ENCODE results near the gene PDGFC. TPM values are rescaled to one million over a fixed set of nuclear protein-coding genes. Genes with fewer than 3 reads are reported as not detected.
A peak's percentile ranks its signal among the peaks of the same experiment; 100 is the strongest.

PDGFC gene, protein sequence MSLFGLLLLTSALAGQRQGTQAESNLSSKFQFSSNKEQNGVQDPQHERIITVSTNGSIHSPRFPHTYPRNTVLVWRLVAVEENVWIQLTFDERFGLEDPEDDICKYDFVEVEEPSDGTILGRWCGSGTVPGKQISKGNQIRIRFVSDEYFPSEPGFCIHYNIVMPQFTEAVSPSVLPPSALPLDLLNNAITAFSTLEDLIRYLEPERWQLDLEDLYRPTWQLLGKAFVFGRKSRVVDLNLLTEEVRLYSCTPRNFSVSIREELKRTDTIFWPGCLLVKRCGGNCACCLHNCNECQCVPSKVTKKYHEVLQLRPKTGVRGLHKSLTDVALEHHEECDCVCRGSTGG
- 10 to 100 TPM; 43.0 to 88.6 (median 70.0) TPM for polyA plus RNA-seq (ENCODE audit: insufficient read length in 4 of 4)

DNA sequence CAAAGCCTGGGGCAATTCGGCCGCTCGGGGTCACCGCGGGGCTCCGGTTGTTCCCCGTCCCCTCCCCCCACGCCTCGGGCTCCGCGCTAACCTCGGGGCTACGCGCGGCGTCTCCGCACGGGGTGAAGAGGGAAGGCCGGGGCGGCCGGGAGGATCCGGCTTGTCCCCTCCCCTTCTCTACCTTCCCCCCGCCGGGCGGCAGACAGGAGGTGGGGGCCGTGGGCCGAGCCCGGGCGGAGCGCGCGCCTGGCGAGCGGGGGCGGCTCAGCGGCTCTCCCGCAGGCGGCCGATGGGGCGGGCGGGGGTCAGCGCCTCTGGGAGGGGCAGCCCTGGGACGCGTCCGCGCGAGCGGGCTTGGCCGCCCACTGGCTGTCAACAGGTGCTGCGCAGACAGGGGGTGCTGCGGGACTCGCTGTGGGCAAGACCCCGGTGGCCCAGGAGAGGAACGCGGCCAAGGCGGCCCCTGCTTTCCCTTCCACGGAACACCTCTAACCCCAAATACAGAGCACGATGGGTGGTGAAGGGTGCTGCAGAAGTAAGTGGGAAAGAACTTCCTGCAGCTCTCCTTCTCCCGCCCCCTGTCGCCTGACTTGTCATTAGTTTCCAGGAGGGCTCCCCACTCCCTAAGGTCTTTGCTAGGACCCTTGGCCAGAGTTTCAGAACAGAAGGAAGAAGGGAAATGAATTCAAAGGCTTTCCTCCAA lies at the start of gene PDGFC:
PDGFC (minus strand) TSS at position 124 of the 703 bp plus-strand sequence. CDS start 896 bp downstream, outside the sequence.
- peak in 2 of 4 donors; percentile 60 to 70 for DNase-seq (ENCODE audit: low read depth in 4 of 4, low spot score in 3 of 4)

DNA sequence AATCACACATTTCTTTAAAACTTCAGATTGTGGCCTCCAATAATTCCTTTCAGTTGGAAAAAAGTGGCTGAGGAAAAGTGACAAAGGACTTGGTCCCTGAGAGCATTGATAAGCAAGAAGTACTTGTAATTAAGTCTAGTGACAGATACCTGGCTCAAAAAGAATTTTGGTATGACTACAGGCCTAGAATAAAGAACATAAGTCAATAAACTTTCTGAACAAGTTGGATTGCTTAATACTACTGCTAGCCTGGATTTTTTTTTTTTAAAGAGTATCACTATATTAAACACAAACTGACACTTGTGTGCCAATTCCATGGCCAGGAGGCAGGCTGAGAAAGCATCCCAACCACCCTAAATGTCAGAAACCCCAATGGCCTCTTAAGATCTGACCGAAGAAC lies 49.3 kb upstream of the PDGFC start:
- no peak for DNase-seq (ENCODE audit: low read depth in 4 of 4, low spot score in 3 of 4)

DNA sequence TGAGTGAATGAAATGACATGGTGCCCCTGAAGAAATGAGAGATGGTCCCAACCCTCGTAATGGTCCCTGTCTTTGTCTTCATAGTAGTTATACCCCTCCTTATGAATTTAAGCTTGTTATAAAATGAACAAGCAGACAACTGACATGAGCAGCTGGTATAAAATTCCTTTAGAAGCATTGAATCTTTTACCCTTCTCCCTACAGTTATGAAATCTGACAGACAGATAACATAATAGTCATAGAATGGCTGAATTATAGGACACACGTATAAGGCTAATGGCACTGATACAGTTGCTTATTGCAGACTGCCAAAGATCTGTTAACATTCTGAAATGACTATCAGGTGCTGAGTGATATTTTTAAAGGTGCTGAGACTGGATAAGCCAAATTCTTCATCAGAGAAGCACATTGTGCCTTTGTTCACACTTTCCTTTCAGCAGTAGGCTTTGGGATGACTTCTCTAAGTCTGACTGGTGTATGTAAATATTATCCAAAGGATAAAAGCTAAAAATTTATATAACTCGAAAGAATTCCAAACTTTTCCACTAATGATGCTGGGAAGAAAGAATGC lies 47.4 kb upstream of the PDGFC start:
- no peak for DNase-seq (ENCODE audit: low read depth in 4 of 4, low spot score in 3 of 4)

DNA sequence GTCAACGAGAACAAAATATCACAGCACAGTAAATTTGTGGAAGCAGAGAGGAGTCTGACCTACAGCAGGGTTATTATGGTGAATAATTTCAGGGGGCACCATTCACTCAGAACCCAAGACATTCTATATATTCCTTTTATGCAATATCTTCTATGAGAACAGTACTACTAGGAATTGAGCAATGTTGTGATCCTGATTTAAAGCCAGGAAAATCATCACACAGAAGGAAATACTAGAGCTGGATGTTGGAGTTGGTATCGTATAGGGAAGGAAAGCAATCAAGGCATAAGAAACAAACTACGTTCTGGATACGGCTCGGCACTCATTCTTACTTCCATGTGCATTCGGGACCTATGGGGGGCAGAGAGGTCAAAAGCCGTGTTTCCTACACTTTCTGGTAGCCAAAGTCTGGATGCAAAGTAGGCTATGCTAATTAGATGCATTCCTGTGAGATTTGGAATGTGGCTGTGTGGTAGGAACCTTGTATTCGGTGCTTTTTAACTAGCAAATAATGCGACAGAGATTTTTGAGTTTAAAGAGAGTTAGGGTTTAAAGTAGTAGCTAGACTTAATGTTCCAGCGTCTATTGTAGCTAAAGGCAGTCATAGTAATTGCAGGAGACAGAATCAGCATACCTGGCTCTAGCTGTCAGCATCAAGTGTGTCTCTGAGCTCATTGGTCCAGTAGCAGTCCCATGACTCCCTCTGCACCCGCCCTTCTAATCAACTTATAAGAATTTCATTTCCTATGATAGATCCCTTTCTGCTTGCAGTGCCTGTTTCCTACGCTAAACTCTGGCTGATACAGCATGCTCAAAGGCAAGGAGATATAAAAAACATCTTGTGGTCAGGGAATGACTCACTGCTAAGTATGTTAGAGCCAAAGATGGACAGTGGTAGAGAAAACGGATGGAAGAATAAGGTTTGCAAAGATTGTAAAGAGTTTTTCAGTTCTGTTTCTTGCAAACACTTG lies 43.3 kb upstream of the PDGFC start:
- DNase-seq (ENCODE audit: low read depth in 4 of 4, low spot score in 3 of 4) = no peak

DNA sequence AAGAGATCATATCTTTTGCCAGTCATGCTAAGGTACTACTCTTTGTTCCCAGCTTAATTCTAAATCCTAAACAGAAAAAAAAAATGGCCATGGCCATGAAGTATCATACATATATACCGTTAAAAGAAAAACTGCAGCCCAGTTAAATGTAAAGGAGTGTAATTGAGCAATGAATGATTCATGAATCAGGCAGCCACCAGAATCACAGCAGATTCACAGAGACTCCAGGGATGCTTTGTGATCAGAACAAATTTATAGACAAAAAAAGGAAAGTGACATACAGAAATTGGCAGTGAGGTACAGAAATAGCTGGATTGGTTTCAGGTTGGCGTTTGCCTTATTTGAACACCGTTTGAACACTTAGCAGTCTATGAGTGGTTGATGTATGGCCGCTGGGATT lies 42.1 kb upstream of the PDGFC start:
- DNase-seq (ENCODE audit: low read depth in 4 of 4, low spot score in 3 of 4) = no peak

DNA sequence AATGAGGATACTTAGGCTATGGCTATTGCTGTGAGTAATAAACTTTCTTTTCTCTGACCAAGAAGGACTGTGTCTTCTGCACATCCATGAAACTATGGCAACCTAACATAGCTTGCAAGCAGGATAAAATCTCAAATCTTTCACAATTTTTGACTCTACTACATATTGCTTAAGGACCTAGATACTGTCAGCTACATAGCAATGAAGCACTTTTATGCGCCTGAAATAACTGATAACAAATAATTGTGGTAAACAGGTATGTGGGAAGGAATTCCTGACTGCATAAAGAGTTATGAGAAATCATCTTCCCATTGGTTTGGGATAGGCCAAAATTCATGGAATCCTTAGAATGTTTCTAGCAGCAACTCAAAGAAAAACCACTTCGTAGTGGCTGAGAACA lies 41.2 kb upstream of the PDGFC start:
- no peak for DNase-seq (ENCODE audit: low read depth in 4 of 4, low spot score in 3 of 4)

DNA sequence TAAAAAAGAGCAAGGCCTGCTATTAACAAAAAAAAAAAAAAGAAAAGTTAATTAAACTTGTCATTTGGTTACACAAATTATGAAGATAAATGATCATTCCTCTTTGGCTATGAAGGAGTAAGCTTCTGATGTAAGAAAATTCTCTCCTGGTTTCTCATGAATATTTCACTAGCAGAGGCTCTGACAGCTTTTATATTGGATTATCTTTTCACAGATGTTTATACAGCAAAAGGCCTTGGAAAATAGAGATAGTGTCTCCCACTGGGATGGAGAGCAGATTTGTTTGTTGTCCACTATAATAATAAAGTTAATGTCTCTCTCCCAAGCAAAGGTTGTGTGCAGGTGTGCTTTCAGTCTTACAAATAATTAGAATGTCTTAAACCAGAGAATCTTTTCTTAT lies 40.7 kb upstream of the PDGFC start:
- DNase-seq (ENCODE audit: low read depth in 4 of 4, low spot score in 3 of 4) = no peak

DNA sequence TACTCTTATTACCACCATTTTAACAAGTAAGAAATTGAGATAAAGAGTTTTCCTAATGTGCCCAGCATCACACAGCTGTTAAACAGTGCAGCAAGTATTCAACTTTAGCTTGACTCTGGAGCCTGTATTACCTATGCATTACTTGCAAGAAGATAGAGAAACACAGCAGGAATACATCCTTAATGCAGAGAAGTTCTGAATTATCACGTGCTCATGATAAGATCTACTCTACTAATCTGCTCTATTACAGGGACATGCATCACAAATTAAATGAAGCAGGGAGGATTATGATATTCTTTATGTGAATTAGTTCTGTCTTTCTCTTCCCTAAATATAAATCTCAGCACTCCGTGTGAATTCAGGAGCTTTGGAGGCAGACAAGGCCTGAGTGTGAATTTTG lies 39.0 kb upstream of the PDGFC start:
- DNase-seq (ENCODE audit: low read depth in 4 of 4, low spot score in 3 of 4) = no peak

DNA sequence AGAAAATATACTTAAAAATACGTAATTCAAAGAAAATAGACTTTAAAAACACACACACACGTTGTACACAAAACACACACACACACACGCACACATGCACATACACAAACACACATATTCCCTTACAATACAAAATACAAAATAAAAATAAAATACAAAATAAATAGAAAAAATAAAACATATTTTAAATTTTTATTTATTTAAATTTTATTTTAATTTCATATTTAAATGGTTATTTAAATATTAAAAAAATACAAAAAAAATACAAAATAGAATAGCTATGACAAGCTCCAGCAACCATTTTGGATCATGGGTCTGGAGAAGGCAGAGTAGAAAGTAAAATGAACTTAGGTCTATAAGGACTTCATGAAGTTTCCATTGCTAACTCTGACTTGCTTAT lies 34.2 kb upstream of the PDGFC start:
- DNase-seq (ENCODE audit: low read depth in 4 of 4, low spot score in 3 of 4) = no peak

DNA sequence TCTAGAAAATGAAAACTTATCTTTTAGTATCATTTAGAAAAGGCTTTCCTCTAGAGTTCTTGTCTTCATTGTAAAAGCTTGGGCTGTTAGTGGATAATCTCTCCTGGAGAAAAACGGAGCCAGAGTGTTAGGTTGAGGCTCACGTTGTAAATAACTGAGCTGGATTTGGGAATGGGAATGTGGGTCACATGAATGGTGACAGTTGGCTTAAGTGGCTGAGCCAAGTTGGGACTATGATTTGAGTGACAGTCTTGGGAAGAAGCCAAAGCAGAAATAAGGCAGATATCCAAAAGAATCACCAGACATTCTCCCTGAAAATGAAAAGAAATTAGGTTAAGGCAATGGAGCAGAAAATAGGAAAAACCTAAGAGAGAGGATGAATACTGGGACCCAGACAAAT lies 33.6 kb upstream of the PDGFC start:
- no peak for DNase-seq (ENCODE audit: low read depth in 4 of 4, low spot score in 3 of 4)

DNA sequence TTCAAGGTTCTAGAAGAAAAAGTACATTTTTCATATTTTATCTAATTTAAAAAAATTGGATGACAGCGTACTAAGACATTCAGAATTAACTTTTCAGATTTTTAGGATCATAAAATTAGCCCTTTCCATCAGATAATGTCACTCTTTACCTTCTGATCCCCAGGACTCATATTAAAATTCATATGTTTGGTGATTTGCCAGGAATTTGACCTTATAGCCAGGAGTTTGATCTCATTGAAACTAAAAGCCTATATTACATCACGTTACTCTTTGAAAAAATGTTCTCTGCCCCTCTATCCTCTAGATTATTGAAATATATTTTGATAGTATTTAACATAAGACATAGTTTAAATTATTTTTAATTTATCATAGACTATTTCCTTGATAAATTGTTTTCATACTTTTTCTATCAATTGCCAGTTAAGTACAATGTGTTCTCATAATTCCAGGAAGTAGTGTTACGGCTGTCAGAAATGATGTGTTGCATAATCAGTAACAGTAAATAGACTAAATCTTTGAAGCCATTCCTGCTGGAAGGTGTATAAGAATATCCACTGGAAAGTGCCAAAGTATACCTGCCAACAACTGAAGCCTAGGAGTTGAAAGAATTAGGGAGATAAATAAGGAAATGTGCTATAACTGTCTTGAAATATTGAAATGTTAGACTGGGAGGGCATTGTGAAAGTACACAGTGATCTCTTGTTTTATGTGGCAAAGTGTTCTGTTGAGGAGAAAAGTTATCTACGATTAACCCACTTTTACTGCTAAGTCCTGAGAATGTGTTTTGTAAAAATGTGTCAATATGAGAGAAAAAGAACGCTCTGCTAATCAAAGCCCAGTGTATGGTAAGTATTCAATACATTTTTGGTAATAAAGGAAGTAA lies 32.9 kb upstream of the PDGFC start:
- DNase-seq (ENCODE audit: low read depth in 4 of 4, low spot score in 3 of 4) = no peak

DNA sequence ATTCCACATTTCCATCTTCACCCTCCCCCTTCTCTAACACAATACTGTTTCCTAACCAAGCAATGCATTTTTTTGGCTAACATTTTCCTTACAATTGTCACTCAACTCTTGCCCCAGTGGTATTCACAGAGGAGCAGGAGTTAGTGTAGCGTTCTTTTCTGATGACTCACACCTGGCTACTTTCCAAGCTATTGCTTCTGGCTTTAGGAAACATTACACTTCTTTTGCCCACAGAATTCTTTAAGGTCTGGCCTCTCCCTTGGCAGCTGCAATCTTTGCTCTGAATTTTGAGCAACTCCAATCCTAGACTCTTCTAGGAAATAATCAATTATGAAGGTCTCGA lies 27.5 kb upstream of the PDGFC start:
- DNase-seq (ENCODE audit: low read depth in 4 of 4, low spot score in 3 of 4) = peak; percentile 68 to 82 (median 70)

DNA sequence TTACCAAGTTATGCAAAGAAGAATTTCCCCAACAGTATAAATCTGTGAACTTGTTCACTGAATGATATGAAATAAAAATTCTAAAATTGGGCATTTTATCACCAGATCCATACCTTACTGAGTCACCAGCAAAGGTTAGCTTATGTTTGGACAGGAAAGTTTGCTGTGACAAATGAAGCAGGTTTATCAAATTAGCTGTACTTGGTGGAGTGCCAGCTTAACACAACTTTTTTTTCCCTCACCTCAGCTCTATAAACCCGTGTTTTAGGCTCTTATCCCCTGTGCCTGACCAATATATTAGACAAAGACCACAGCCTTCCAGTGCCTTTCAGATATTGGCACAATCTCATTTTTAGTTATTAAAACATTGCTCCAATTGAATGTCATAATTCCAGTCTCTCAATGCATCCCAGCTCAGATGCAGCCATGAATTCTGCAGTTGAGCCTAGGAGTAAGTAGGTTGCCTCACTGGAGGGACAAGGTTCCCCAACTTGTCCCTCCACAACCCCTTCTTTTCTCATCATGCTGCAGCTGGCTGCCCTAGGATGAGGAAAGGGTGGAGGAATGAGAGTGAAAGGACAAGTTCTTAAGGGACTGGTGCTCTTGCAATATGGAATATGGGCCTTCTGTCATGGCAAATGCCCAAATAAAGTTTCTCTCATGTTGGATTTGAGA lies 27.0 kb upstream of the PDGFC start:
- DNase-seq (ENCODE audit: low read depth in 4 of 4, low spot score in 3 of 4) = no peak

DNA sequence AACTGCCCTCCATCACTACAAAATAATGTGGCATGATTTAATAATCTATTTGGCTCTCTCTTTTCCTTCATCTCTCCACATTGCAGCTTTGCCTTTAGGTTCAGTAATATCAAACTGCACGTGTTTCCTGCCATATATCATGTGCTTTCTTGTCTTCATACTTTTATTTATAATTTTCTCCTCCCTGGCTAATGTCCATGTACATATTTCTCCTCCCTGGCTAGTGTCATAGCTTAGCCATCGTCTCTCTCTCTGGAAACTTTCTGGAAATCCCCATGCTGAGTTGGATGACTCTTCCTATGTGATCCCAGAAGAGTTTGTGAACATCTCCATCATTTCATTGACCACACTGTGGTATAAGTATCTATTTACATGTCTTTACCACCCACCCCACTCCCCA lies 21.3 kb upstream of the PDGFC start:
- DNase-seq (ENCODE audit: low read depth in 4 of 4, low spot score in 3 of 4) = no peak

DNA sequence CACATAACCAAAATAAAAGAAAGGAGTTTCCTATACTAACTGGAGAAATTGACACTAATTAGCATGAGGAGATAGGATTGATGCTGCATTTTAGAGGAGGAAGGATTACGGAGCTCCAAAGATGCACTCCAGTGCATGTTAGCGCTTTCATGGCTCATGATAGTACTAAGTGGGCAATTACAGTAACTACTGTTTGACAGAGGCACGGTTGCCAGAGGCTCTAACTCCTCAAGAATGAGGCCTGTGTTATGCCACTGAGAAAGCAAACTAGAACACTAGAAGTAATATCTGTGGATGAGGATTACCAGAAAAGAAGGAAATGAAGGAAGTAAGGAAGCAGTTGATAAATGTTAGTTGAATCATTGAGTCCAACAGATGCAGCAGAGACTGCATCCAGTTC lies 19.6 kb upstream of the PDGFC start:
- DNase-seq (ENCODE audit: low read depth in 4 of 4, low spot score in 3 of 4) = no peak

DNA sequence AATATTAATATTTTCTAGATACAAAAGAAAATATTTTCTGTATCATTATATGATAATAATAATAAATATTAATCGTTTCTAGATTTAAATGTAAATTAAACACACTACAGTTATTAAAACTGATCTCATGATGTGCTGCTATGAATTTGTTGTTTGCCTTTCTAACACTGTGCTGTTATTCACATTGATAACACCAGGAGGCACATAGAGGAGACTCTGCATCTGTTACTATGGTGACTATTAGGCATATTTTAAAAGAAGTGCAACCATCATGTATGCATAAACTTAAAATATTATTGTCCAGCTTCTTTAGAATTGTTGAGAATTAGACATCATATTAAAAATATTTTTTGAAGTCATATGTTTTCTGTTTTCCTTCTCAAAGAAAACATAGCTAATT lies 11.8 kb upstream of the PDGFC start:
- DNase-seq (ENCODE audit: low read depth in 4 of 4, low spot score in 3 of 4) = no peak

DNA sequence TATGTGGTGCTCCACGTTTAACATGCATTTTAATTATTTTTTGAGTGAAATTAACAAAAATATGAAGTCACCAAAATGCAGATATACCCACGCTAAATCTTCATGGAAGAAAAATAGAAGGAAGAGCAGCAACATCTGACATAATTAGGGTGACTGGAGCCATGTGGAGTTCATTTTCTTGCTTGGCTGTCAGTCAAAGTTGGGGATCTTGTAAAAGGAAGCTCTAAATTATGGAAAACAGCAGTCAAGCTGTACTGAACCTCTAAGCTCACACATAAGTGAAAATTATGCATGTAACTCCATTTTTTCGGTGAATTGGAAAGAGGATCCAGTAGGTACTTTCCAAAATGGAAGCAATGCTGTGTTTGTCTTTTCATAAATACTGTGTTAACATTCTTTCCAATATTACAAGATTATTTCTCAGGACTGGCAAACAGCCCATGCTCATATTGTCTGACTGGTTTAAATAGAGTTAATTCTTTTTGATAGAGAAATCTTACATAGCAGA lies 9.7 kb upstream of the PDGFC start:
- no peak for DNase-seq (ENCODE audit: low read depth in 4 of 4, low spot score in 3 of 4)

DNA sequence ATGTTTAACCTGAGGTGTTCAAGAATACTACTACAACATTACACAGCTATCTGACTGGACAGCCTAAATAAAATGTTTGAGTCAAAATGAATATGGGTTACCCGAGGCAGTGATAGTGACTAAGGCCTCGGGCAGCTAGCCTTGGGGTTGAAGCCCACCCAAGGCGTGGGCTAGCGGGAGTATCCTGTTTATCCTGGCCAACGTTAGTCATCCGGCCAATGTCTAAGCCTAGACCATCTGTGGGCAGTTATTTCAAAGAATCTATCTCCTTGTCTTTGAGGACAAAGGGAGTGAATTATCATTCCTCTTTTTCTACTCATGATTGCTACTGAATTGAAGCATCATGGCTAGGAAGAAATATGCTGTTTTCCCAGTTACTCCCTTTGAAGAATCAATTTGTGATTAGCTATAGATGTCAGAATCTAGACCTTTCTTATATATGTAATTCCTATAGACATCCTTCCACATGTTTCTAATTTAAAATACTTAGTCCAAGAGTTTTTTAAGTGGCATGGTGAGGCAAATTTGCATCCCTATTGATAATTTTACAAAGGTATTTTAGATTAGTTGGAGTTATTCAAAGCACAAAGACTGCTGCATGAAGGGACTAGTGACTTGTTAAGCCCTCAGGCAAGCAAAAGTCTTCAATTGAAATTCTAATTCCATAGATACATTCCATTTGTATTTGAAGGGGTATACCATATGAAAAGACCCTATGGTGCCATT lies 6.0 kb upstream of the PDGFC start:
- DNase-seq (ENCODE audit: low read depth in 4 of 4, low spot score in 3 of 4) = no peak
